ENCODE measurements around the gene PSMC2.

PSMC2 gene

DNA sequence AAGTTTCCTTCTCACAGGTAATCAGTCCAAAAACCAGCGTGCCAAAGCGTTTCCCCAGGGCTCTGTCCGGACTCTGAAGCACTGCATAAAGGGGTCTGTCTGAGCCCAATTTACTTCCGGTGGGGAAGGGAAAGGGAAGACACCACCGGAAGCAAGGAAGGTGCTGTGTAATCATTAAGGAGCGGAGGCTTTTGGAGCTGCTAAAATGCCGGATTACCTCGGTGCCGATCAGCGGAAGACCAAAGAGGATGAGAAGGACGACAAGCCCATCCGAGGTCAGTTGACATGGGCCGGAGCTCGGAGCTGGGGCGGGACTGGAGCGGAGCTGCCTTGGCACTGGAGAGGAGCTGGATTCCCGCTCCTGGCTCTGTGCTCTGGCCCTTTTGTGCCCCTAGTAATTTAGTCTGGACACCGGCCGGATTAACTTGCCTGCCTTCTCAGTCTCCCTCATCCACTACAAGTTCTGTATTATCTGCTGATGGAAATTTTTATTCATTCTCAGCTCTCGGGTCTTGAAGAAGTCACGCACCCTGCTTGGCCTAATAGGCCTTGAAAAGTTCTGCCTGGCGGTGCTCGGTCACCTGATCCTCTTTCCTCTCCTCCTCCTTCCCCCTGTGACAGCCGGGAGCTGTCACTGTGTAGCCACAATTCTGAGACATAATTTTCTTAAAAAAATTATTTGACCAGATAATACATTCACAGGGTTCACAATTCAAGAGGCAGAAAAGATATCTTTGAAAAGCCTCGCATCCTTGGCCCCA, at the start of gene PSMC2:
PSMC2 (plus strand) TSS at position 137 of the 761 bp plus-strand sequence; CDS start at position 206, 69 bp downstream.
- TF ChIP-seq CTCF (IDR thresholded peaks at IDR 0.05; ENCODE audit: control insufficient read depth, insufficient read depth, low read depth, low read length, missing control alignments) = no peak
- peak within 1 kb of the TSS; percentile 78 for H3K4me3 ChIP-seq (ENCODE audit: control insufficient read depth, low read depth, low read length)
- peak; percentile 74 for DNase-seq (ENCODE audit: low read depth)

DNA sequence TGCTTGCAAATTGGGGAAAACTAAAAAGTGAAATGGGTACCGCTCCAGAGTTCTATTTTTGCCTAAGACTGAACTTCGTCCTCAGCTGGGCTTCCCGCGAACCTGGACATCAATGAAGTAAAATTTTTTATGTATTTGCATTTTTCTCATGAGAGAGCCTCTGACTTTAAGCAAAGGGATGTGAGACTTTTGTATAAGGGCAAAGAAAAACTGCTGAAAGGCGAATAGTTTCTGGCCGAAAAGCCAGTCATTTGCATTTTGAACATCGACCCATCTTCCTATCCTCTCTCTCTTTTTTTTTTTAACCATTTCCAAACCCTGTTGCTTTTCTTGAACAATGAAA, 49.6 kb upstream of the PSMC2 start:
- DNase-seq (ENCODE audit: low read depth) = no peak
- peak overlapping the region; percentile 77 for H3K4me3 ChIP-seq (ENCODE audit: control insufficient read depth, low read depth, low read length)
- TF ChIP-seq CTCF (IDR thresholded peaks at IDR 0.05; ENCODE audit: control insufficient read depth, insufficient read depth, low read depth, low read length, missing control alignments) = no peak

- DNase-seq (ENCODE audit: low read depth) = no peak
- no peak overlapping the region for H3K4me3 ChIP-seq (ENCODE audit: control insufficient read depth, low read depth, low read length)
- TF ChIP-seq CTCF (IDR thresholded peaks at IDR 0.05; ENCODE audit: control insufficient read depth, insufficient read depth, low read depth, low read length, missing control alignments) = no peak
Measured at GRCh38 chr7:103299660-103300059, 47.8 kb upstream of the PSMC2 start.

GRCh38 chr7:103301441-103301840, 46.0 kb upstream of the PSMC2 start:
- H3K4me3 ChIP-seq (ENCODE audit: control insufficient read depth, low read depth, low read length) = no peak overlapping the region
- TF ChIP-seq CTCF (IDR thresholded peaks at IDR 0.05; ENCODE audit: control insufficient read depth, insufficient read depth, low read depth, low read length, missing control alignments) = no peak
- DNase-seq (ENCODE audit: low read depth) = no peak

GRCh38 chr7:103307503-103308231, 39.8 kb upstream of the PSMC2 start:
- H3K4me3 ChIP-seq (ENCODE audit: control insufficient read depth, low read depth, low read length) = no peak overlapping the region
- DNase-seq (ENCODE audit: low read depth) = no peak
- no peak for TF ChIP-seq CTCF (IDR thresholded peaks at IDR 0.05; ENCODE audit: control insufficient read depth, insufficient read depth, low read depth, low read length, missing control alignments)

- no peak for TF ChIP-seq CTCF (IDR thresholded peaks at IDR 0.05; ENCODE audit: control insufficient read depth, insufficient read depth, low read depth, low read length, missing control alignments)
- DNase-seq (ENCODE audit: low read depth) = no peak
- no peak overlapping the region for H3K4me3 ChIP-seq (ENCODE audit: control insufficient read depth, low read depth, low read length)
Measured at GRCh38 chr7:103314852-103315251, 32.6 kb upstream of the PSMC2 start.

All from AG09309 (cell line).